Activated CD8-positive, alpha-beta memory T cell treated with anti-CD3 and anti-CD28 coated beads for 24 hours (primary cell): ENCODE results near the gene GRK1.

Experiments
- DNase-seq: peaks from one replicate; pipeline ENCODE4 v3.0.0-alpha.2; 2020

Gene GRK1

DNA sequence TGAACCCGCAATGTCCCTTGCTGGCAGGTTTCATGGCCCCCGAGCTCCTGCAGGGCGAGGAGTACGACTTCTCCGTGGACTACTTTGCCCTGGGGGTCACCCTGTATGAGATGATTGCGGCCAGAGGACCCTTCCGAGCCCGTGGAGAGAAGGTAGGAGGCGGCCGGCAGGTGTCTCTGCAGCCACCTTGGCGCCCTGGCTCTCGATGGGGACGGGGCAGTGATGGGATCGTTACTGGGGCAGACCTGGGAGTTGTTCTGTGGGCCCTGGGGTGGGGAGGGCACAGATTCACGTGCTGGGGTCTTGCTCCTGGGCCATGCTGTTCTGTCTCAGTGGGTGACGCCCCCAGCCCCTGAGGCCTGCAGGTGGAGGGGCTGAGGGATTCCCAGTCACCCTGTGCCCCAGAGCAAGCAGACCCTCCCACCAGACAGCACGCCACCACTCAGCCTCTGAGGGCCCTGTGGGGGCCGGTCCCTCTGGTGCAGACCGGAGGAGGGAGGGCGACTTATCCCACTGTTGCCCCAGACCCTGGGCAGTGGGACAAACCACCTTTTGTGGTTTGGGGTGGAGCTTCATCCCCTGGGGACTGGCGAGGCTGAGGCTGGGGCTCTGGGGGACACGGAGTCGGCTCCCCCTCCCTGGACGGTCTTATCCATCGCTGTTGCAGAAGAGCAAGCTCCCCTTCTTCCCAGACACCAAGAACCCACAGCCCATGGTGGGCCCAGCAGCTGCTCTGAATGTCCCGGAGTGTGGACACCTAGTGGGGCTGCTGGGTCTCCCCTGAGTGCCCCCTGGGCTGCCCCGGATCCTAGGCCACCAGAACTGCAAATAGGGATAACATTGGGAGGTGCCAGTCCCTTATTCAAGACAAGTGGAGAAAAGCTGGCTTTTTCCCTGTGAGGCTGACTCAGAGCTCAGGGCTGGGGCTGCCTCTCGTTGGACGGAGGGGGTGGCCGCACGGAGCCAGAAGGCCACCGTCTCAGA, 64.5 kb downstream of the GRK1 start:
- DNase-seq, result no peak

DNA sequence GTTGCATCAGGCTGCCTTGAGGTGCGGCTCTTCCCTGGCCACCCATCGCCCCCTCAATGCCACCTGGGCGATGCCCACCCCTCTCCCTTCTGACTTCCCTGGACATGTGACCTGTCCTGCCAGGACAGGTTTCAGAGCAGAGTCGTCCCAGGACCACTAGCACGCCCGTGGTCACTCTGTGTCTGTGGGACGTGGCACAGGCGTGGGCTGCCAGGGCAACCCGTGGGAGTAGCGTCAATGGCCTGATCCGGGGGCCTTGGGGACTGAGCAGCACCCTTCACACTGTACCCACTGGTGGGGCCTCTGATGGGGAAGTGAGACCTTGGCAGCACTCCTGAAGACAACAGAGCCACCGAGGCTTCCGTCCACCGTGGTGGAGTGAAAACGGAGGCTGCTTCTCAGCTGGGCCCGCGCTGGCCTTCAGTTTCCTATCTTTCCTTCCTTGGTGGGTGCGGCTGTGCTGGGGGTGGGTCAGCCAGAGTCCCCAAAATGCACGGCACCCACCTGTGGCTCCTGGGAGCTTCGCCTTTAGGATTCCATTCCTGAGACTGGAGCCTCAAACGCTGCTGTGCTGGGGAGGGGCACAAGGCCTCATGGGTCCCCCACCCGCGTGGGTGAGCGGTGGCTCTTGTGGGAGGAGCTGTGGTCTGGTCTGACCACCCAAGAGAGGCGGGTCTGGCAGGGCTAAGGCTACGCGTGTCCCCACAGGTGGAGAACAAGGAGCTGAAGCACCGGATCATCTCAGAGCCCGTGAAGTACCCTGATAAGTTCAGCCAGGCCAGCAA, 65.3 kb downstream of the GRK1 start:
- DNase-seq, result no peak

- no peak for DNase-seq
Observed at GRCh38 chr13:113732961-113733950, 66.2 kb downstream of the GRK1 start.

DNA sequence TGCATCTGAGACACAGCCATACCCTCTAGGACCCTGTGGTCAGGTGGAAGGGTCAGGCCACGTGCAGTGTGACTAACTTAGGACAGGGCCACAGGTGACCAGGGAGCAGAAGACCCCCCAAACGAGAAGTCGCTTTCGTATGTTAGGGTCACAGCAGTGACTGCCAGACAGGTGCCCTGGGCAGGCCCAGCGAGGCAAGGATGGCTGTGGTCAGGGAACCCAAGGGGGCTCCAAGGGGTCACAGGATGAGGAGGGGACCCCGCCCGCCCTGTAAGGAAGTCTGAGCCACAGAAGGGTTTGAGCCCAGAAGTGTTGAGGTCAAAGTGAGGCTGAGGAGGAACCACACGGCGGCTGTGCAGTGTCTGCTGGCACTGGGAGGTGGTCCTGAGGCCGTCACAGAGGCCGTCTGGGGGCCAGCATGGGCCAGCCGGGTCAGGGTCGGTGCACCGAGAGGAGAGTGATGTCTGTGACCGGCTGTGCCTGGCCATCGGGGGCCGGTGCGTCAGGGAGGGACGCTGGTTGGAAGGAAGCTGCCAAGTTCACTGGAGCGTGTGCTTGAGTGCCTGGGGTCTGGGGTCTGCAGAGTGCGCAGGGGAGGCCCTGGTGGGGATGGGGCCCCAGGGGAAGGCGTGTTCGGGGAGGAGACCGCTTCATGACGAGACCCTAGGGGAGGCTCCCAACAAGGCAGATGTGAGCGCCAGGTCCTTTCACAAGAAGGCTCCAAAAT, 67.2 kb downstream of the GRK1 start:
- DNase-seq, result no peak

DNA sequence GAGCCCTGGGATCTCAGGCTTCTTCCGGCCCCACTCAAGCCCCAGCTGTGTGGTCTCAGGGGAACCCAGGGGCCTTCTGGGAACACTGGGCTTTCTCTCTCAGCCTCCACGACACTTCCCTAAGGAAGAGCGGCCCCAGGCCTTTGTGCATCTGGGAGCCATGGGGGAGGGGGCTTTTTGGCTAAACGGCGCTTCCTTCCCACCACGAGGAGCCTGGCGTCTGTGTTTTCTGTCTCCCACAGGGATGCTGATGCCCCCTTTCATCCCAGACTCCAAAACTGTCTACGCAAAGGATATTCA, 67.8 kb downstream of the GRK1 start:
- no peak for DNase-seq

DNA sequence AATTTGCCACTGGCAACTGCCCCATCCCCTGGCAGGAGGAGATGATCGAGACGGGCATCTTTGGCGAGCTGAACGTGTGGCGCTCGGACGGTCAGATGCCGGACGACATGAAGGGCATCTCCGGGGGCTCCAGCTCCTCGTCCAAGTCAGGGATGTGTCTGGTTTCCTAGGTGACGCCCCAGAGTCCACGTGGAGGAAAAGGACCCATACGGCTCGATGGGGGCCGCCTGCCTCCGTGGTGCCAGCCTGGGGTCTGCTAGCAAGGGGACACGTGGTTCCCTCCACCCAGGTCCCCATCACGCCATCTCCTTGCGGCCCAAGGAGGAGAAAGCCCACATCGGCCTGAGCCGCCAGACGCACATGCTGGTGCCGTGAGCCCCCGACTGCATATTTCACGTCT, 68.2 kb downstream of the GRK1 start:
- DNase-seq, result no peak

DNA sequence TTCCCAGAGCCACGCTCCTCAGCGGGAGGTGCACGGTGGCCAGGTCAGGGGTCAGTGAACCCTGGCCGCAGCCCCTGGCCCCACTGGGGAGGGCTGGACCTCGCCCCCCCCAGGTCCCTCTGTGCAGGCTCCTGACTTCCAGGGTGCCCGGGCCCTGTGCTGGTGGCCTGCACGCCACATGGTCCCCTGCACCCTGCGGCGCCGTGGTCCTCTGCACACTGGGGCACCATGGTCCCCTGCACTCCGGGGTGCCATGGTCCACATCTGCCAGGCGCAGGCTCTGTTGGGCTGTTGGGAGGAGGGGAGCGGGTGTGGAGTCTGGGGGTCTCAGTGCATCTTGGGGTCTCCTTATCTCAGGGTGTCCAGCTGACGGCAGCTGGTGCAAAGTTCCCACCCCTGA, 68.7 kb downstream of the GRK1 start:
- no peak for DNase-seq

DNA sequence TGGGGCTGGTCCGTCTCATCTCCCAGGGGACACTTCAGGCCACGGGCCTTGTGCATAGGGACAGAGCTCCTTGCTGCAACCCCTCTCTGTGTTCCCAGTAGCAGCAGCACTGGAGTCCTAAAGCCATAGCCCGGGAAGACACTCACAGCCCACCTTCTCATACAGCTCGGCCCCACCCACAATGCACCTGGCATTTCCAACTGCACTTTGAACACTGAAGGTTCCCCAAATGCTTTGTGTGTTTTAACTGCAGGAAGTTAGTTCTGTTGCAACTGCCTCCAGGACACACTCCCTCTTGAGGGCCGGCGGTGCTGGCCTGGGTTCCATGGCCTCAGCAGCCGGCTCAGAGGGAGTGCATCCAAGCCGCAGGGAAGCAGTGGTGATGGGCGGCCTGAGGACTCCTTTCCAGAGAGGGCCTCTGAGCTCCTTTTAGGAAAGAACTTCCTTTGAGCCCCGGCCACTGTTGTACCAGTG, 69.3 kb downstream of the GRK1 start:
- DNase-seq, result no peak

DNA sequence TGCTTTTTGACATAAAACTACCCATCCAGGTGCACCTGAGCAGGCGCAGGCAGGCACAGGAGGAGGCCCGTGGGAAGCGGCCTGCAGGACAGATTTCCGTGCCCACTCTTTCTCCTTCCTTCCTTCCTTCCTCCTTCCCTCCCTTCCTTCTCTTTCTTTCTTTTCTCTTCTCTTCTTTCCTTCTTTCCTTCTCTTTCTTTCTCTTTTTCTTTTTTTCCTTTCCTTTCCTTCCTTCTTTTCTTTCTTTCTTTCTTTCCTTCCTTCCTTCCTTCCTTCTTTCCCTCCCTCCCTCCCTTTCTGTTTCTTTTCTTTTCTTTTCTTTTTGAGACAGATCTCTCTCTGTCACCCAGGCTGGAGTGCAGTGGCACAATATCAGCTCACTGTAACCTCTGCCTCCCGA, 70.8 kb downstream of the GRK1 start:
- DNase-seq, result no peak

DNA sequence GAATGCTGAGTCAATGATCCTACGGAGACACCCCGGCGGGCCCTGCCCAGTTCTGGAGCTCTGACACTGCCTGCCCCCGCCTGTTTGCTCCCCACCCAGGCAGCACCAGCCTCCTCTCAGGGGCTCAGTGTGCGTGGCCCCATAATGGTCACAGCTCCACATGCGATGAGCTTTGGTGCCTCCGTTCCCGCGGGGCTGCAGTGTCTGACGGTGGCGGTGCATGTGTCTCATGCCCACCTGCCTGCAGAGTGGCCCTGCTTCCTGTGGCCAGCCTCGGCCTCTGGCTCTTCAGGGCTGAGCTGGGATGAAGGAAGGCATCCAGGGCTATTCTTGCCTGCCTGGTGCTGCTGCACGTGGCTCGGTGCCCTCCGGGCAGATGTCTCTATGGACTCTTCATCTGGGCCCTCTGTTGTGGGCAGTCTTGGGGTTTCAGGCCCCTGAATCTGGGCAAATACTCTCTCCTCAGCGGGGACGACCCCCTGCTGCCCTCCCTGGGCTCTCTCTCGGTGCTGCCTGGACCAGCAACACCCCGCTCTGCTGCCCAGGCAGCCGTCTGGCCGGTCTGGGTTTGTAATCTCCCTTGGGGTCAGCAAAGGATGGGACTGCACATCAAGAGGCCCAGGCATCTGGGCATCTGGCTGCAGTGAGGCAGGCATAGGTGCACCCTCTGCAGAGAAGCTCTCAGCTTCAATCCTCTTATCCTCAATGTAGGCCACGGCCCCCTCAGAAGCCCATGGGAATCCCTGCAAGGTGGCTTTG, 72.7 kb downstream of the GRK1 start:
- no peak for DNase-seq

DNA sequence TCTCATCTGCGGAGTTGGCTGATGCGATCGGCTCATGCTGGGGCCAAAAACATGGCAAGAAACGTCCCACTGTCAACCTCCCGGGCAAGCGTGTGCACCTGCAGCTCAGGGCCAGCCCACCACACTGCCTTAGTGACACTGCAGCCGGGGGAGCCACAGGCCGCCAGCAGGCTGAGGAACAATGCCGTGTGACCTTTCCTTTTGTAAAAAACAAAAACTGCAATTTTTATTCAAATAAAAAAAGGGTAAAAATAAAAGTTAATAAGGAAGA, 73.2 kb downstream of the GRK1 start:
- no peak for DNase-seq

DNA sequence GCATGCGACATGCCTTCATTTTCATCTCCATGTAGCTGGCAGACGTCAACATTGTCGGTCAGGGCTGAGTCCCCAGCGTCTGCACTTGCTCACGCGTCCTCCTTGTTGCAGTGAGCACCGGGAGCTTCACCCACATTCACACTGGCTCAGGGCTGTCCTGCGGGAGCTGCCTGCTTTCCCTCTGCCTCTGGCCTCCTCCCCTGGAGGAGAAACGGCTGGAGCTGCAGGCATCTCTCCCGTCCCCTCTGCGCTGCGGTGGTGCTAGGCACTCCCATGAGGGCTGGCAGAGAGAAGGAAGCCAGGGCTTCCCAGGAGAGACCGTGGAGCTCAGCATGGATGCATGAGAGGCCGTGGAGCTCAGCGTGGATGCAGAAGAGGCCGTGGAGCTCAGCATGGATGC, 73.6 kb downstream of the GRK1 start:
- no peak for DNase-seq

DNA sequence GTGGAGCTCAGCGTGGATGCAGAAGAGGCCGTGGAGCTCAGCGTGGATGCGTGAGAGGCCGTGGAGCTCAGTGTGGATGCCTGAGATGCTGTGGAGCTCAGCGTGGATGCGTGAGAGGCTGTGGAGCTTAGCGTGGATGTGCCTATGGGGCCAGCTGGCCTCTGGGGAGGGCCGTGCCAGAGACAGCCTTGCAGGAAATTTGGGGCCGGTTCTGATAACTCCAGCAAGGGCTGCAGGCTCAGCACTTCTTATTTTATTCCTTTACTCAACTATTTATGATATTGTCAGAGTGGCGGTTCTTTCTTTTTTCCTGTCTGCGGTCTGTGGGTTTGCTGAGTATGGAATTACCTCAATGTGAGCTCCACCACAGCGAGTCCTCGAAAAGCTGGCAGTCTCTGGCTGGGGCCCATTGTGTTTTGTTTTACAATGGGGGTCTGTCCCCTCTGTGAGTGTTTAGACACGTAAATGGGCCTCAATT, 74.2 kb downstream of the GRK1 start:
- no peak for DNase-seq

GRCh38 chr13:113742000-113742441, 75.0 kb downstream of the GRK1 start:
- no peak for DNase-seq

DNA sequence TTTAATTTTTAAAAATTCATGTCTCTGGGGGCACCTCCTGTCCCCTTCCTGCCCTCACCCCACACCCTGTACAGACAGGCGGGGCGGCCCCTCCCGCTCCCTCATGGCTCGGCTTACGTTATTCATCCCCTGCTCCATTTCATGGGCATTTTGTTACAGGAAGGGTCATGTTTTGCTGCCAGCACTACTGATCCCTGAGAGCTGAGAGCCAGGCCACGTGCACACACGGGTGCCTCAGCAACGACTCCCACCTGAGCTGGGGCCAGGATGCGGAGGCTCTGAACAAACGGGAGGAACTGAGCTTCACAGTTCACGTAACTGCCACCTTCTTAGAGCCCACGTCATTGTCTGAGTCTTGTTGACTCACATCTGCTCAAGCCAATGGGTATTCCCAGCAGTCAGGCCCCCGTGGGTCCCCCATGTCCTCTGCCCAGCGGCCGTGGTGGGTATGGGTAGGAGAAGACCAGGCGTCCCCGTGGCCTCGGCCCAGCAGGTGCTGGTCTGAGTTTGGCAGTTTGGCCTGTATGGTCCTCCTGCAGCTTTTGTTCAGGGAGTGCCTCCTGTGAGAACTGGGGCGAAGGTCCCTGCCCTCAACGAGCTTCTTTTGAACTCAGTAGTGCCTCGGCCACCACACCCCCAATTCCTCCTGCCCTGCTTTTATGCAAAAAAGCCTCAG, 75.6 kb downstream of the GRK1 start:
- no peak for DNase-seq

DNA sequence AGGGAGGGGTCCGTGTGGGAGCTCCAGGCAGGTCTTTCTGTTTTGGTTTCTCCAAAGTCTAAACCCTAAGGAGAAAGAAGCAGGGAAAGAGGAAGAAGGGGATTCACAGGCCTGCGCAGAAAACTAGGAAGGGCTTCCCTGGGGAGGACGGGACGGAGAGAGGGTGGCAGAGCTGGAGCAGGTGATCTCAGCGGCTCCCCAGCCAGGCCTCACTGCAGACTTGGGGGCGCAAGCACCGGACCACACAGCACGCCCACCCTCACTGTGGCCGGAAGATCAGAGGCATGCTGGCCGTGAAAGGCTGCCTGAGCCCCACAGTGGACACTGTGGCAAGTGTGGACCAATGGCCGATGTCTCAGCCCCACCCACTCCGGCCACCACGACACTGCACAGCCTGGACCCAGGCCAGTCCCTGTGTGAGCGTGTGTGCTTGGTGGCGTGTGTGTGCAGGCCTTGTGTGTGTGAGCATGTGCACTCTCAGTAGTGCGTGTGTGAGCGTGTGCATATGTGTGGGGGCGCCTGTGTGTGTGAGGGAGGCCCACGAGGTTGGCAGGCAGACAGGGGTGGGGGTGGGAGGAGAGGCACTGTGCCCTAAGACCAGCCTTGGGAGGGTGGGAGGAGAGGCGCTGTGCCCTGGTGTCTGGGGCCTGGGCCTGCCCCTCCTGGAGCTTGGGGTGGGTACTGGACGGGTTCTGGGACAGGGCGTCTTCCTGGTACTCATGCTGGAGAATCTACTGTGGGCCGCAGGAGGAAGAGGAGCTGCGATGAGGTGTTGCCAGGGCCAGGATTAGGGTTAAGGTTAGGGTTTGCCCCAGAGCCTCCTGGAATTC, 76.6 kb downstream of the GRK1 start:
- no peak for DNase-seq

GRCh38 chr13:113744197-113745000, 77.4 kb downstream of the GRK1 start:
- DNase-seq, result no peak

DNA sequence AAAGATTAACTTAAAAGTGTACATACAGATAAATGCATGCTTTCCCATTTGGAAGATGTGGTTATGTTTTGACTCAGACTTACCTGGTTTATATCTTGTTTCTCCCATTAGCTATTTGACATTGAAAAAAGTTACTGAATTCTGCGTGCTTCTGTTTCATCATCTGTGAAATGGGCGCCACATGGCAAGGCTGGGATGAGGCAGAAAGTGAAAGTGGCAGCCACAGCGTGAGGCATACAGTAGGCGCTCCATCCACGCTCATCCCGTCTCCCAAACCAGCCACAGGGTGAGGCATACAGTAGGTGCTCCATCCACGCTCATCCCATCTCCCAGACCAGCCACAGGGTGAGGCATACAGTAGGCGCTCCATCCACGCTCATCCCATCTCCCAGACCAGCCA, 78.0 kb downstream of the GRK1 start:
- DNase-seq, result no peak
